ENCODE measurements around the gene IL23A.

Gene IL23A

DNA sequence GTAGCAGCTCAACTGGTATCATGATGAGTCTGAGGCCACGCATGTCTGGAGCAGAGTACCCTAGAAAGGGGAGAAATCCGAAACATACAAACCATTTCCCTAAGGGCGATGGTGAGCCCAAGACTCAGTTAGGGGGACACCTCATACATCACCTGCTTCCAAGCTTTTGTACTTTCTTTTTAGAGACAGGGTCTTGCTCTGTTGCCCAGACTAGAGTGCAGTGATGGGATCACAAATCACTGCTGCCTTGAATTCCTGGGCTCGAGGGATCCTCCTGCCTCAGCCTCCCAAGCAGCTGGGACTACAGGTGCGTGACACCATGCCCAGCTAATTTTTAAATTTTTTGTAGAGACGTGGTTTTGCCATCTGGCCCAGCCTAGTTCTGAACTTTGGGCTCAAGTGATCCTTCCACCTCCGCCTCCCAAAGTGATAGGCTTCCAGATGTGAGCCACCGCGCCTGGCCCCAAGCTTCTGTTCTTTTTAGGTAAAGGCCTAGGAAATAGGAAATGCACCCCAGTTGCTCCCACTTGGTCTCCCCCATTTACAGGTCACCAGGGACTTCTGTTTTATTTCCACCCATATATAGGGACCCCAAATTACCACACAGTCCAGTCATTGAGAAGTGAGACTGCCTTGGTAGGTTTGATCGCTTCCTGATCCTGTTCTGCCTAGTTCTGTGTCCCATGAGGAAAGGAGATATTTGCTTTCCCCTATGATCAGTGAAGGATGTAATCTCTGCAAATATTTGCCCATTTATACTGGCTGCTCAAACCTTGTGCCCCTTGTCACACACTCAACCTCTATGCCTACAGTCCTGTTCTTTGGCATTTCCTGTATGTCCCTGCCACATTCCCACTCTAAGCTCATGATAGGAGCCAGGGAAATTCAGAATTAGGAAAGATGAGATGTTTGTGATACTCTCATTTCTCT, 23.7 kb downstream of the IL23A start, which contains the start of gene APOF:
Gene APOF, minus strand, starts transcription at position 728 of the 930 bp plus-strand sequence. Its CDS starts 112 bp downstream, at position 616.
- DNase-seq = no peak

DNA sequence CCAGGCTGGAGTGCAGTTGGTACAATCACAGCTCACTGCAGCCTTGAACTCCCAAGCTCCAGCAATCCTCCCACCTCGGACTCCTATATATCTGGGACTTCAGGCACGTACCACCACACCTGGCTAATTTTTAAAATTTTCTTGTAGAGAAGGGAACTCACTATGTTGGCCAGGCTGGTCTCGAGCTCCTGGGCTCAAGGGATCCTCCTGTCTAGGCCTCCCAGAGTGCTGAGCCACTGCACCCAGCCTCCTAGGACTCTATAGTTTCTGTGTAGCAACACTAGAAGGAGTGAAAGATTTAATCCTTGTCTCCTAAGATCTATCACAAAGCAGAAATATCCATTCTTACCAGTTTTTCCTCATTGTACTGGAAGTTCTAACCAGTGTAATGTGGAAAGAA, 28.3 kb downstream of the IL23A start:
- DNase-seq = no peak

DNA sequence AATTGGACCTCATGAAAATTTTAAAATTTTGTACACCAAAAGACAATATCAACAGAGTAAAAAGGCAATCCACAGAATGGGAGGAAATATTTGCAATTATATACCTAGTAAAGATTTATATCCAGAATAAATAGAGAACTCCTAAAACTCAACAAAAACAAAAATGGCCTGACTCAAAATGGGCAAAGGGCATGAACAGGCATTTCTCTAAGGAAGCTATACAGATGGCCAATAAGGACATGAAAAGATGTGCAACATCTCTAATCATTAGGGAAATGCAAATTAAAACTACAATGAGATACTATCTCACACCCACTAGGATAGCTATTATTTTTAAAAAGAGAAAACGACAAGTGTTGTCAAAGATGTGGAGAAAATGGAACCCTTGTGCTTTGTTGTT, 34.8 kb downstream of the IL23A start:
- DNase-seq = no peak

DNA sequence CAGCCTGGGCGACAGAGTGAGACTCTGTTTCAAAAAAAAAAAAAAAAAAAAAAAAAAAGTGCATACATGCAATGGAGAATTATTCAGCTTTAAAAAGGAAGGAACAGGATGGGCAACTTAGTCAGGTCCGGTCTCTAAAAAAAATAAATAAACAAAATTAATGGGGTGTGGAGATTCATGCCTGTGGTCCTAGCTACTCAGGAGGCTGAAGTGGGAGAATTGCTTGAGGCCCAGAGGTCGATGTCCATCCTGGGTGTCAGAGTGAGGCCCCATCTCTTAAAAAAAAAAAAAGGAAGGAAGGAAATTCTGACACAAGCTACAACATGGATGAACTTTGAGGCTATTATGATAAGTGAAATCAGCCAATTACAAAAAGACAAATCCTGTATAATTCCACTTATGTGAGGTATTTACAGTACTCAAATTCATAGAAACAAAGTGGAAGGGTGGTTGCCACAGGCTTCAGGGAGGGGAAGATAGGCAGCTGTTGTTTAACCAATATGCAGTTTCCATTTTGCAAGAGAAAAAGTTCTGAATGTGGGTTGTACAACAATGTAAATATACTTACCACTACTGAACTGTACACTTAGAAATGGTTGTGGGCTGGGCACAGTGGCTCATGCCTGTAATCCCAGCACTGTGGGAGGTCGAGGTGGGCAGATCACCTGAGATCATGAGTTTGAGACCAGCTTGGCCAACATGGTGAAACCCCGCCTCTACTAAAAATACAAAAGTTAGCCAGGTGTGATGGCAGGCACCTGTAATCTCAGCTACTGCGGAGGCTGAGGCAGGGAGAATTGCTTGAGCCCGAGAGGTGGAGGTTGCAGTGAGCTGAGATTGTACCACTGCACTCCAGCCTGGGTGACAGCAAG, 36.3 kb downstream of the IL23A start:
- DNase-seq = no peak

DNA sequence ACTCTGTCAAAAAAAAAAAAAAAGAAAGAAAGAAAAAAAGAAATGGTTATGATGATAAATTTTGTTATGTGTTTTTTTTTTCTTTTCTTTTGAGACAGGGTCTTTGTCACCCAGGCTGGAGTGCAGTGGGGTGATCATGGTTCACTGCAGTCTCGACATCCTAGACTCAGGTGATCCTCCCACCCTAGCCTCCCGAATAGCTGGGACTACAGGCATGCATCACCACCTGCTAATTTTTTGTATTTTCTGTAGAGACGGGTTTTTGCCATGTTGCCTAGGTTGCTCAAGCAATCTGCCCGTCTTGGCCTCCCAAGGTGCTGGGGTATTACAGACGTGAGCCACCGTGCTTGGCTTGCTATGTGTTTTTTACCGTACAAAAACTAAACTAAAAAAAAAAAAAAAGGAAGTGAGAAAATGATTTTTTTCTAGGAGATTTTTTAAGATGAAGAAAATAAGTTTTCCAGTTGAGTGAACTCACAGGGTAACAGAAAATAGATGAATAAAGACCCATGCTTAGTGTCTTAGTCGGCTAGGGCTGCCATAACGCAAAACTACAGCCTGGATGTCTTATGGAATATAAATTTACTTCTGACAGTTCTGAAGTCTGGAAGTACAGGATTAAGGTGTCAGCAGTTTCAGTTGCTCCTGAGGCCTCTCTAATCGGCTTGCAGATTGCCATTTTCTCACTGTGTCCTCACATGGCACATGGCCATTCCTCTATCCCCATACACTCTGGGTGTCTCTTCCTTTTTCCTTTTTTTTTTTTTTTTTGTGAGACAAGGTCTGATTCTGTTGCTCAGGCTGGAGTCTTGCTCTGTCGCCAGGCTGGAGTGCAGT, 37.1 kb downstream of the IL23A start:
- no peak for DNase-seq

DNA sequence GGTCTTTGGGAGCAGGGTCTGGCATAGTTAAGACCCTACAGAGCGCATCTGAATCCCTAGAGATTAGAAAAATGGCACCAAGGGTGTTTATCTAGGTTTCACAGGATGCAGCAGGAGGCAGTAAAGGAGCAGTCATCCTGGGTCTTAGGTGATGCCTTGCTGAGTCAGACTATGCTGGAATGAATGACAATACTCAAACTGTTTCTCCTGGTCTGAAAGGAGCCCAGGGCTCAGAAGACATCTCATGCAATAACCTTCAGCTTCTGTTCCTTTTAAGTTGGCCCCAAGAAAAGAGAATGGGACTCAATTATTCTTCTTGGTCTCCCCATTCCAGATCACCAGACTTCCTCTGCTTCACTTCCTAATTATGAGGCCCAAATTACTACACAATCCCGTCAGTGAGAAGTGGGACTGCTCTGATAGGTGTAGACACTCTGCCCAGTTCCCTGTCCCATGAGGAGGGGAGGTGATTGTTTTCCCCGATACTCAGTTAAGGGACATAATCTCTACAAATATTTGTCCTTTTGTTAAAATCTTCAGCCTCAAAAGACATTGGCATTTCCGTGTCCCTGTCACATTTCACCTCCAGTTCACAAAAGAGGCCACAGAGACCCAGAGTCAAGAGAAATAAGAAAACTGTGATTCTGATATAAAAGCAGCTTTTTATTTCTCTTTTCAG, 38.8 kb downstream of the IL23A start:
- DNase-seq = no peak

DNA sequence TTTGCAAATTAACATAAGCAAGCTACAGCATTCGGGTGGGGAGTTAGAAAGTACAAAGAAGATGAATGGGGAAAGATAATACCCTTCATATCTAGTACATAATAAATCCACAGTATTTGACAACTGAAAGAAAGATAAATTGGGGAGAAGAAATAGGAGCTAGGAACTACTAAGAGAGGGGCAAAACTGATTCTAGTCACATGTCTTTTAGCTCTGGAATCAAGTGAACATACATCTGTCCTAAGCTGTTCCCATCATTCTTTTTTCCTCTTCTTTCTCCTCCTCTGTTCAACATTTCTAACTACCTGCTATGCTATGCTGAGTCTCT, 39.3 kb downstream of the IL23A start:
- DNase-seq = no peak

DNA sequence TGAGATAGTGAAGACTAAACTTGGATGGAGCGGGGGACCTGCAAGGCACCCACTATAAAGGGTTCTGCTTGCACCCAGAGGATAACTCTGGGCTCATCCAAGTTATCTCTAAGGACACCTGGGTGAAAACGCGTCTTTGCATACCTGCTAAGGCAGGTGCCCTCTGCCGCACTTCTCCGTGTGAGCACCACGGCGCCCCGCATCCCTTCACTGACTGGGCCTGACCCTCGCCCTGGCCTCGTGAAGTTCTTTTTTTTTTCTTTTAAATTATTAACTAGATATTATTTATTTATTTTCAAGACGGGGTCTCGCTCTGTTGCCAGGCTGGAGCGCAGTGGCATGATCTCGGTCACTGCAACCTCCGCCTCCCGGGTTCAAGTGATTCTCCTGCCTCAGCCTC, 43.9 kb downstream of the IL23A start:
- no peak for DNase-seq

DNA sequence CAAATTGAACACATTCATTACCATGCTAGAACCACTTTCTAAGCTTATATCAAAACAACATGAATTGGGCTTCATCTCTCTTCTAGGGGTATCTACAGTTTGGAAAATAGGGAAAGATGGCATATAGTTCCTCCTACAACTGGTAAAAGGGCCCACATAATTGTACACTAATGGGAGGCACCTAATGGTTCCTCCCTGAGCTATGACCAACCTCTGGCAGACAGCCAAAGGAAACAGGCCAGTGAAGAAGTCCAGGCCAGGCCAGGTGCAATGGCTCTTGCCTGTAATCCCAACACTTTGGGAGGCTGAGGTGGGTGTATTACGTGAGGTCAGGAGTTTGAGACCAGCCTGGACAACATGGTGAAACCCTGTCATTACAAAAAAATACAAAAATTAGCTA, 47.2 kb downstream of the IL23A start:
- no peak for DNase-seq

DNA sequence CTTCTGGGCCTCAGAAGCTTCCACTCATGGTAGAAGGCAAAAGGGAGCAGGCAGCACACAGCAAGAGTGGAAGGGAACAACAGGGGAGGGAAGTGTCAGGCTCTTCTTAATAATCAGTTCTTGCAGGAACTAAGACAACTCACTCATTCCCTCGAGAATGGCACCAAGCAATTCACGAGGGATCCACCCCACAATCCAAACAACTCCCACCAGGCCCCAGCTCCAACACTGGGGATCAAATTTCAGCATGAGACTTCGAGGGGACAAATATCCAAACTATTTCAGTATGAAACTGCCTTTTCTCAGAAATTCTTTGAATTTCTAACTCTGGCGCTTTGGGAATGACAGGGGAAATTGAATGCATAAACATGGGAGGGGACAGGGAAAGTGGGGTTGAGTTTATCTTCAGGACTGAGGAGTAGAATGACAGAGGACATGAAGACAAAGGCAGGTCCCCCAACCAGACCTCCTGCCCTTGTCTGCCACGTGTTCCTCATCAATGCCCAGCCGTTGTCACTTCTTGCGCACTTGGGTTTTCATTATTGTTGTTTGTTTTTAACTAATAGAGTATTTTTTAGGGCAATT, 48.6 kb downstream of the IL23A start:
- DNase-seq = no peak

DNA sequence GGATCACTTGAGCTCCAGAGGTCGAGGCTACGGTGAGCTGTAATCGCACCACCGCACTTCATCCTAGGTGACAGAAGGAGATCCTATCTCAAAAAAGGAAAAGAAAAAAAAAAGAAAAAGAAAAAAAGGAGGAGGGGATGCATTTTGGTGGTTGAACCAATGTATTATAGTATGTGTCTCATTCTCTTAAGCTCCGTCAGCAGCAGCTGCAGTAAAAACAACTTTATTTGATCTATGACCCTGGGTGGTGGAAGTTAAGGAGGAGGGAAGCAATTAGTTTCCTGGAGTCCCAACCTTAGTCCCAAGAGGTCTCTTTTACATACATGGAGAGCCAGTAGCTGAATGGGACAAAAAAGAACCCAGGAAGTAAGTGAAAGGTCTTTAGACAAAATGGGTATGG, 50.7 kb downstream of the IL23A start:
- DNase-seq = no peak
